Mammary epithelial cell (primary cell): ENCODE results near the gene EVC2.

ENCODE experiments used
- CTCF ChIP-seq, 2 donors: IDR thresholded peaks in 1 of 2; conservative IDR thresholded peaks in 1 of 2; 2 replicates each; pipeline ENCODE4 v1.5.1; 2011 to 2012; ENCODE audit warnings: inconsistent platforms in 2 of 2, low read length in 2 of 2, mild to moderate bottlenecking in 2 of 2, control low read depth in 1 of 2, low read depth in 1 of 2; ENCODE audit not compliant: insufficient read depth in 1 of 2; ENCODE audit errors: extremely low read depth in 1 of 2
- EZH2 ChIP-seq: IDR thresholded peaks from 2 replicates; pipeline ENCODE4 v1.6.1; 2012; ENCODE audit warnings: low read length, inconsistent platforms, borderline replicate concordance

DNA sequence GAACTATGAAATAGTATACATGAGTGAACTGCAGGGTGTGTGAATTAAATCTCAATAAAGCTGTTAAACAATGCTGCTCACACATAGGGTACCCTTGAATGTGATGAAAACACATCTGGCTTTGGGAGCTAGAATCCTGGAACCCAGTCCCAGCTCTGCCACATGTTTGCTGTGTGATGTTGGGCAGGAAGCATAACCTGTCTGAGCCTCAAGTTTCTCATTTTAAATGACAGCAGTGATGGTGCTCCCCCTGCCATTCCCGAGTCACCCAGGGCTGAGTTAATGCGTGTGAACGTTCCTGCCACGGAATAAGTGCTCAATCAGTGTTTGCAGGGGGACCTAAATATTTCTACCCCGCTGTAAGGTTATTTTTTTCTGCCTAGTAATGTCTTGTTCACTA, 13.6 kb upstream of the EVC2 start:
- no peak for TF ChIP-seq CTCF (conservative IDR thresholded peaks at IDR 0.05 in 1 of 2, IDR thresholded peaks at IDR 0.05 in 1 of 2; ENCODE audit: extremely low read depth in 1 of 2, insufficient read depth in 1 of 2, low read depth in 1 of 2, low read length in 2 of 2)
- no peak for TF ChIP-seq EZH2
